ENCODE data around the gene GNL1. TPM values are rescaled to one million over a fixed set of nuclear protein-coding genes. Genes with fewer than 3 reads are reported as not detected.

GNL1 gene
- total RNA-seq, 1 experiment from 2014 or later: 94.1 TPM

DNA sequence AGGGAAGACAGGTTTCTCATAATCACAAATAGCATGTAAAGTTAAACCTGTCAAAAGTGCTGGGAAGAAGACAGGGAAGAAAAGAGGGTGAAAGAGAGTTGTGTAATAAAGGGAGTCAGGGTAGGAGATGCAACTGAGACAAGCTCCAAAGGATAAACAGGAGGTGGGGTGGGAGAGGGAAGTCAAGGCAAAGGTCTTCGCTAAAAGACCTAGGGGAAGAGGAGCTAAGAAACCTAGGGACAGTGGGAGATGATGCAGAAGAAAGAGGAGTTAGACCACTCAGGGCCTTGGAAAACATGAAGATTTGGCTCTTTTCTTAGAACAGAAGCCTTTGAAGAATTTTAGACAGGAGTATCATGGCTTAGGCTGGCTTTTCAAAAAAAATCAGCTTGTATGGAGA, 7.8 kb upstream of the GNL1 start:
- Histone ChIP-seq H3K9me3 (no peaks in the 10 kb centered on the region), H3K36me3 (ENCODE audit: control insufficient read depth, insufficient read depth, low read length) (no peaks in the 10 kb centered on the region; the same call in 1 of the 2 replicates), H3K27me3 (replicated peaks; ENCODE audit: control insufficient read depth, insufficient read depth, low read length) (no peaks in the 10 kb centered on the region), H3K4me1 (no peaks in the 10 kb centered on the region), H3K4me3 (ENCODE audit: low read depth, low read length) (no peak overlapping the region)
- ChIA-PET CTCF (no interaction called here), POLR2A (no interaction called here)
- Mint-ChIP-seq H3K27me3 (ENCODE audit: insufficient read depth, unreplicated experiment) (no peaks in the 10 kb centered on the region), H3K9me3 (ENCODE audit: unreplicated experiment) (no peaks in the 10 kb centered on the region), H3K4me1 (ENCODE audit: low read depth, unreplicated experiment) (no peaks in the 10 kb centered on the region), H3K27ac (ENCODE audit: unreplicated experiment) (no peak overlapping the region), H3K4me3 (ENCODE audit: unreplicated experiment) (no peak overlapping the region), H3K36me3 (ENCODE audit: insufficient read depth, unreplicated experiment) (peaks cover 33% of the 10 kb centered on the region)
- TF ChIP-seq, protein P1, sequence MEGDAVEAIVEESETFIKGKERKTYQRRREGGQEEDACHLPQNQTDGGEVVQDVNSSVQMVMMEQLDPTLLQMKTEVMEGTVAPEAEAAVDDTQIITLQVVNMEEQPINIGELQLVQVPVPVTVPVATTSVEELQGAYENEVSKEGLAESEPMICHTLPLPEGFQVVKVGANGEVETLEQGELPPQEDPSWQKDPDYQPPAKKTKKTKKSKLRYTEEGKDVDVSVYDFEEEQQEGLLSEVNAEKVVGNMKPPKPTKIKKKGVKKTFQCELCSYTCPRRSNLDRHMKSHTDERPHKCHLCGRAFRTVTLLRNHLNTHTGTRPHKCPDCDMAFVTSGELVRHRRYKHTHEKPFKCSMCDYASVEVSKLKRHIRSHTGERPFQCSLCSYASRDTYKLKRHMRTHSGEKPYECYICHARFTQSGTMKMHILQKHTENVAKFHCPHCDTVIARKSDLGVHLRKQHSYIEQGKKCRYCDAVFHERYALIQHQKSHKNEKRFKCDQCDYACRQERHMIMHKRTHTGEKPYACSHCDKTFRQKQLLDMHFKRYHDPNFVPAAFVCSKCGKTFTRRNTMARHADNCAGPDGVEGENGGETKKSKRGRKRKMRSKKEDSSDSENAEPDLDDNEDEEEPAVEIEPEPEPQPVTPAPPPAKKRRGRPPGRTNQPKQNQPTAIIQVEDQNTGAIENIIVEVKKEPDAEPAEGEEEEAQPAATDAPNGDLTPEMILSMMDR (IDR thresholded peaks at IDR 0.05; ENCODE audit: insufficient read depth in 1 of 2, low read depth in 1 of 2, low read length in 1 of 2, severe bottlenecking in 1 of 2, unreplicated experiment in 1 of 2): no peak
- no peak for DNase-seq
- intact Hi-C loops (cut with micrococcal nuclease; ENCODE audit: unreplicated experiment): no loop called here
- BruUV-seq (replicated peaks): no TSS peak

DNA sequence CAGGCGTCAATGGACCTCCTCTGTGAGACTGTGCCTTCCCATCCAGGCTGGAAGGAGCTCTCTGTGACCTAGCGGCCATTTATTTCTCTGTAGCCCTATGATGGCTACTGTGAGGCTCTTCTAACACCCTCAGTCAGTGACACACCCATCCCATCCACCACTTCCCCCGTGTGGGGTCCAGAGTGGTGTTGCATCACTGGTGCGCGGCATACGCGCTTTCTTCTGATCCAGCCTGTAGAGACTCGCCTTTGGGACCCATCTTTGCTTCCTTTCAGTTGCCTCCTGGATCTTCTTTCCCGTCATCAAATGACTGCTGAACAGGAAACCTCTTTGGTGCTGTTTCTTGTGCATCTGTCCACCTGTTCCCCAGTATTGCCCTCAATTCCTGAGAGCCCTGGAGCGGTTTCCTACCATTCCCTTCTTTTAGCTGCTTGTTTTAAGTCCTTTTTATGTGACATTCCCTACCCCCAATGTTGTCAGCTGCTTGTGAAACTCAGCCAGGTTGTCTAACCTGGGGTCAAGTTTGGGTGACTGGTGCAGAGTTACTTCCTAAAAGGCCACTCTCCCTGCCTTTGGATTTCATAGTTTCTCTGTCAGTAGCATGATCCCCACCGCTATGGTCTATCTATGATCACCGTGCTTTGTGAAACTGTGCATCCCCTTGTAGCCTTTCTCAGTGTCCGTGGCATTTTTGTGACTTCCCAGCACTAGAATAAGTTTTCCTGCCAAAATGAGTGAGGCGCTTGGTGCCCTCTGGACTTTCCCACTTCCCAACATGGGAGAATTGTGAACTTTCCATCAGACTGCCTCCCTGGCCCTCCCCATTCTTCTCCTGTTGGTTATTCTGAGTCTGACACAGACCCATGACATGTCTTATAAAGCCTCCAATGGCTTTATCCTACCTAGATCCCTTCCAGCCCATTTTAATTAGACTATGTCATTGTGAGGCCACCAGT, 6.5 kb upstream of the GNL1 start:
- H3K36me3 ChIP-seq (ENCODE audit: control insufficient read depth, insufficient read depth, low read length): no peaks in the 10 kb centered on the region; the same call in 1 of the 2 replicates
- no peak overlapping the region for H3K4me3 ChIP-seq (ENCODE audit: low read depth, low read length)
- no peaks in the 10 kb centered on the region for H3K4me1 ChIP-seq
- POLR2A ChIA-PET: interaction anchor here (0.6 kb wide), 1 partner anchor 86 kb away, joined by 7 read pairs; no protein-coding TSS in a partner anchor
- Mint-ChIP-seq H3K27ac (ENCODE audit: unreplicated experiment) (no peak overlapping the region), H3K36me3 (ENCODE audit: insufficient read depth, unreplicated experiment) (peaks cover 36% of the 10 kb centered on the region), H3K9me3 (ENCODE audit: unreplicated experiment) (no peaks in the 10 kb centered on the region), H3K4me3 (ENCODE audit: unreplicated experiment) (no peak overlapping the region), H3K4me1 (ENCODE audit: low read depth, unreplicated experiment) (peaks cover 2% of the 10 kb centered on the region), H3K27me3 (ENCODE audit: insufficient read depth, unreplicated experiment) (no peaks in the 10 kb centered on the region)
- intact Hi-C loops (cut with micrococcal nuclease; ENCODE audit: unreplicated experiment): no loop called here
- H3K9me3 ChIP-seq: no peaks in the 10 kb centered on the region
- TF ChIP-seq, protein P1 (IDR thresholded peaks at IDR 0.05; ENCODE audit: insufficient read depth in 1 of 2, low read depth in 1 of 2, low read length in 1 of 2, severe bottlenecking in 1 of 2, unreplicated experiment in 1 of 2): no peak
- DNase-seq: no peak
- H3K27me3 ChIP-seq (replicated peaks; ENCODE audit: control insufficient read depth, insufficient read depth, low read length): no peaks in the 10 kb centered on the region
- CTCF ChIA-PET: no interaction called here
- no TSS peak for BruUV-seq (replicated peaks)

DNA sequence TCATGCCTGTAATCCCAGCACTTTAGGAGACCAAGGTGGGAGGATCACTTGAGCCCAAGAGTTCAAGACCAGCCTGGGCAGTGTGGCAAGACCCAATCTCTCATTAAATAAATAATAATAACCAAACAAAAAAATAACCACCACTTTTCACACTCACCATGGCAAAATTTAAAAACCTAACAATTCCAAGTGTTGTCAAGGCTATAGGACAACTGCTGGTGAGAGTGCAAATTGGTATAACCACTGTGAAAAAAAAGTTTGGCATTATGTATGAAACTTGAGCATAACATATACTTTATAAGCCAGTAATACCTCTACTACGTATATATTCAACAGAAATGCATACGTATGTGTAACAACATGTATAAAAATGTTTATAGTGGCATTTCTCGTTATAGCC, 4.6 kb upstream of the GNL1 start:
- Mint-ChIP-seq H3K27ac (ENCODE audit: unreplicated experiment) (no peak overlapping the region), H3K9me3 (ENCODE audit: unreplicated experiment) (no peaks in the 10 kb centered on the region), H3K4me3 (ENCODE audit: unreplicated experiment) (no peak overlapping the region), H3K4me1 (ENCODE audit: low read depth, unreplicated experiment) (peaks cover 6% of the 10 kb centered on the region), H3K27me3 (ENCODE audit: insufficient read depth, unreplicated experiment) (no peaks in the 10 kb centered on the region), H3K36me3 (ENCODE audit: insufficient read depth, unreplicated experiment) (peaks cover 54% of the 10 kb centered on the region)
- Histone ChIP-seq H3K9me3 (no peaks in the 10 kb centered on the region), H3K4me1 (no peaks in the 10 kb centered on the region), H3K36me3 (ENCODE audit: control insufficient read depth, insufficient read depth, low read length) (no peaks in the 10 kb centered on the region; the same call in 1 of the 2 replicates), H3K4me3 (ENCODE audit: low read depth, low read length) (no peak overlapping the region), H3K27me3 (replicated peaks; ENCODE audit: control insufficient read depth, insufficient read depth, low read length) (no peaks in the 10 kb centered on the region)
- BruUV-seq (replicated peaks): no TSS peak
- ChIA-PET CTCF (no interaction called here), POLR2A (no interaction called here)
- intact Hi-C loops (cut with micrococcal nuclease; ENCODE audit: unreplicated experiment): no loop called here
- DNase-seq: no peak
- TF ChIP-seq, protein P1 (IDR thresholded peaks at IDR 0.05; ENCODE audit: insufficient read depth in 1 of 2, low read depth in 1 of 2, low read length in 1 of 2, severe bottlenecking in 1 of 2, unreplicated experiment in 1 of 2): no peak
